OCI-M2 (cell line): ENCODE data around the gene ORAI3.

Experiments used
- DNase-seq: peaks from one replicate; lab custom pipeline; 2025; ENCODE audit not compliant: unreplicated experiment; lab: John Stamatoyannopoulos, UW

ORAI3 gene

DNA sequence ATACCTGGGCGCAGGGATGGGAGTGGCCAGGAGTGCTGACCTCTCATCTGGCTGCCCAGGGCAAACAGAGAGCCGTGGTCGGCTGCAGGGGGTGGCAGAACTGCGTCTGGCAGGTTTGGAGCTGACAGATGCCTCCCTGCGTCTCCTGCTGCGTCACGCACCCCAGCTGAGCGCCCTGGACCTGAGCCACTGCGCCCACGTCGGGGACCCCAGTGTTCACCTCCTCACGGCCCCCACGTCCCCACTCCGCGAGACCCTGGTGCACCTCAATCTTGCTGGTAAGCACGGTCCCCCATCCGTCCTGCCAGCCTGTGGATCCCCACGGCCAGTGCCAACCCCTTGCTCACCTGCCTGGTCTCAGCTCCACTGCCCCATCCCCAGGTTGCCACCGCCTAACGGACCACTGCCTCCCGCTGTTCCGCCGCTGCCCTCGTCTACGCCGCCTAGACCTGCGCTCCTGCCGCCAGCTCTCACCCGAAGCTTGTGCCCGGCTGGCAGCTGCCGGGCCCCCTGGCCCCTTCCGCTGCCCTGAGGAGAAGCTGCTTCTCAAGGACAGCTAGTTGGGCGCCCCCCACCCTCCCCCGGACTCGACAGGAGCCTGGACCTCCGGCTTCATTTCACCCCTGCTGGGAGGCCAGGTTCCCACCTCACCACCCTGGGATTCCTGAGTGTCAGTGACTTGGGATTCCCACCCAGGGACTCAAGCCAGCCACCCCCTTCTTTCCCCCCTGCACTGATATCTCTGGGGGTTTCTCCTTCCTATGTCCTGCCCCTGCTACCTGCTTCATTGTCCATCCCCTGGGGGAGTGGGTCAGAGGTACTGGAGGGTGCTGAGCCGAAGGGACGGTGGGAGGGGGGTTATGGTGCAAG is 2.0 kb upstream of the ORAI3 start:
- DNase-seq: no peak

DNA sequence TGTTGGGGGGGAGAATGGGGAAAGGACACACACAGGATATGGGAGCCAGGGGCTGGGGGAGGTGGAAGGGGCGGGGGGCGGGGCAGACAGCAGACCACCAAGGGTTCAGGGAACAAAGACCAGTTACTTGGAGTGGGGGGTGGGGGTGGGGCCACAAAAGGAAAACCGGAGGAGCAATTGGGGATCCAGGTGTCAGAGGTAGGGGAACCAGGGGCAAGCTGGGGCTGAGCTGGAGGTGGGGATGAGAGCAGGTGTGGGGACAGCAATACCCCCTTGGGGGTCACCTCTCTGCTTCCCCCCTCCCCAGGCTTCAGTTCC is 1.4 kb upstream of the ORAI3 start:
- no peak for DNase-seq

GRCh38 chr16:30947859-30948666 is 805 bp upstream of the ORAI3 start:
- no peak for DNase-seq

GRCh38 chr16:30949650-30950515 is 1.0 kb downstream of the ORAI3 start:
- no peak for DNase-seq

DNA sequence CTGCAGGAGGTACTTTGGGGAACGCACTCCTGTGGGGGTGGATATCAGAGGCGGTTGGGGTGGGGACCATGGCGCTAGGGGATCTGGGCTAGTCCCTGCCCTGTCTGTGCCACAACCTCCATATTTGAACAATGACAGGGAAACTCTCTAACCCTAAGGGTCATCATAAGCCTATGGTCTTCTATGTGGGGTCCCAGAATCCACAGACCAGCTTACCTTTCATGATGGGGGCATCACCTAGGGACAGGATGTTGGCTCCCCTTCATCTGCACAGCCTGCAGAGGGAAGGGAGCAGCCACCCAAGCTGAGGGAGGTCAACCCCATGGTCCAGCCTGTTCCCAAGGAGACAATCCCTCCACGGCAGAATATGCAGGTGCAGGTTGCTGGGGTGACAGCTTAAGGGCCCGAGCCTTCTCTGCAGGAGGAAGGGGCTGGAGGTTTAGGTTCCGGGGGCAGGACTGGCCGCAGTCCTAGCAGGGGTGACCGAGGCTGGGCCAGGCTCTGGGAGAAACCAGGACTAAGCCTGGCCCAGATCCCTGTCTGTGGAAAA is 1.7 kb downstream of the ORAI3 start:
- DNase-seq: no peak

DNA sequence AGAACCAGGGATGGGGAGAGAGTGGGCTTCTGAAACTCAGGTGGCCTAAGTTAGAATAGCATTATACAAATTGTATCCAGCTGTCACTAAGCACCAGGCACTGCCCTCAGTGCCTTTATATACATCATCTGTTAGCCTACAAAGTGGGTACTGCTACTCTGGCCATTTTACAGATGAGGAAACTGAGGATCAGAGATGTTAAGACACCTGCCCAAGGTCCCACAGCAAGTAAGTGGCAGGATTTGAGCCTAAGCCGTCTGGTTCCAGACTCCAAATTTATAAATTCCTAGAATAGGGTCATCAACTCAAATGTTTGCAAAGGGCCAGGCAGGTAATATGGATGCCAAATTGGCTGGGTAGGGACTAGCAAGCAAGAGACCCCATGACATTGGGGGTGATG is 2.3 kb downstream of the ORAI3 start:
- no peak for DNase-seq

- DNase-seq: no peak
Observed at GRCh38 chr16:30951750-30952149, 2.9 kb downstream of the ORAI3 start.

DNA sequence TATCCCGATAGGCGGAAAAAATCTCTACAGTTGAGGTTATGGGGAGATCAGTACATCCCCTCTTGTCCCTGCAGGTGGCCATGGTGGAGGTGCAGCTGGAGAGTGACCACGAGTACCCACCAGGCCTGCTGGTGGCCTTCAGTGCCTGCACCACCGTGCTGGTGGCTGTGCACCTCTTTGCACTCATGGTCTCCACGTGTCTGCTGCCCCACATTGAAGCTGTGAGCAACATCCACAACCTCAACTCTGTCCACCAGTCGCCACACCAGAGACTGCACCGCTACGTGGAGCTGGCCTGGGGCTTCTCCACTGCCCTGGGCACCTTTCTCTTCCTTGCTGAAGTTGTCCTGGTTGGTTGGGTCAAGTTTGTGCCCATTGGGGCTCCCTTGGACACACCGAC is 4.2 kb downstream of the ORAI3 start:
- no peak for DNase-seq

DNA sequence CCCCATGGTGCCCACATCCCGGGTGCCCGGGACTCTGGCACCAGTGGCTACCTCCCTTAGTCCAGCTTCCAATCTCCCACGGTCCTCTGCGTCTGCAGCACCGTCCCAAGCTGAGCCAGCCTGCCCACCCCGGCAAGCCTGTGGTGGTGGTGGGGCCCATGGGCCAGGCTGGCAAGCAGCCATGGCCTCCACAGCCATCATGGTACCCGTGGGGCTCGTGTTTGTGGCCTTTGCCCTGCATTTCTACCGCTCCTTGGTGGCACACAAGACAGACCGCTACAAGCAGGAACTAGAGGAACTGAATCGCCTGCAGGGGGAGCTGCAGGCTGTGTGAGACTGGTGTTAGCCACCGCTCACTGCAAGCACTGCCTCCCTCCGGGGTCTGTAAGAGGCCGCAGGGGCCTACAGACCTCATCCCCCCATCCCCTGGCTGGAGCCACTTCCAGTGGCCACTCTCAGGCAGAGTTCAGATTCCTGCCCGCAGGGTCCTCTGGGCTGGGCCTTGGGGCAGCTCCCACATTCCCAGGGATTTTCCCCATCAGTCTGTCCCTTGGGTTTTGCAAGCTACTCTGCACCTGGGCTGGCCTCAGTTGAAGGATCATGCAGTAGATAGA is 4.8 kb downstream of the ORAI3 start:
- peak; percentile 49 for DNase-seq

GRCh38 chr16:30954993-30955392 is 6.1 kb downstream of the ORAI3 start:
- DNase-seq: no peak

DNA sequence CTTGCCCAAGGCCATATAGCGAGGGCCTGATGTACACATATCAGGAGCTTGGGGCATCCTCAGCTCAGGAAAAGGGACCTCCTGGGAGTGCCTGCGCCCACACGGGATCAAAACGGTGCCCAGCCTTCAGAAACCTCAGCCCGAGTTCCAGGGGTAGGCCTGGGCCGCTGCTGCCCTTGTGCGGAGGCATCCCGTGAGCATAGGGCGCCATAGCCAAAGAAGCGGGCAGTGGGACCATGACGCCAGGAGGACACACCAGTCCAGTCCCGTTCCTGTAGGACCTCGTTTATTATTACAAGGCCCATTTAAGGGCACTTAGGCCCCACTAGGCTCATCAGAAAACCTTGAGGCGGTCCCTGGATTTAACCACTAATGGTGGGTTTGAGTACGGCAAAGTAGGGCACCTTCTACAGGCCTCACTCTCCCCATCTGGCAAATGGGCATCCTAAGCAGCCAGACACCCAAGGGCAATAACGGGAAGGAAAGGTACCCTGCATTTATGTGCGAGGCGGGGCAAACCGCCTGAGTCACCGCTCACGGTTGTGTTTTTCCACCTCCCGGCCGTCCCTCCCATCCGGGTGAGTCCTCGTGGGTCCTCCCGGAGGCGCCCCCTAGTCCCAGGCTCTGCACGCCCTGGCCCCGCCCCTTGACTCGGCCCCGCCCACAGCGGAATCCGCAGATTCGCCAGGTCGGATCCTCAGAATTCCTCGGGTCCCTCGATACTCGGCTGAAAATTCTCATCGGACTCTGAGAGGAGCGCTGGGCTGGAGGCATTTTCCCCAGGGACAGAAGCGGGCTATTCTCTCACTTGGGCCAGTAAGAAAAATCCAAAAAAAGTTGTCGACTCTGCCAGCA is 8.0 kb downstream of the ORAI3 start:
- DNase-seq: no peak

- DNase-seq: peak; percentile 35
Observed at GRCh38 chr16:30957456-30958174, 8.7 kb downstream of the ORAI3 start, which contains the start of gene SETD1A. SETD1A (plus strand) TSS chr16:30957754; CDS start chr16:30958732, 978 bp downstream.

DNA sequence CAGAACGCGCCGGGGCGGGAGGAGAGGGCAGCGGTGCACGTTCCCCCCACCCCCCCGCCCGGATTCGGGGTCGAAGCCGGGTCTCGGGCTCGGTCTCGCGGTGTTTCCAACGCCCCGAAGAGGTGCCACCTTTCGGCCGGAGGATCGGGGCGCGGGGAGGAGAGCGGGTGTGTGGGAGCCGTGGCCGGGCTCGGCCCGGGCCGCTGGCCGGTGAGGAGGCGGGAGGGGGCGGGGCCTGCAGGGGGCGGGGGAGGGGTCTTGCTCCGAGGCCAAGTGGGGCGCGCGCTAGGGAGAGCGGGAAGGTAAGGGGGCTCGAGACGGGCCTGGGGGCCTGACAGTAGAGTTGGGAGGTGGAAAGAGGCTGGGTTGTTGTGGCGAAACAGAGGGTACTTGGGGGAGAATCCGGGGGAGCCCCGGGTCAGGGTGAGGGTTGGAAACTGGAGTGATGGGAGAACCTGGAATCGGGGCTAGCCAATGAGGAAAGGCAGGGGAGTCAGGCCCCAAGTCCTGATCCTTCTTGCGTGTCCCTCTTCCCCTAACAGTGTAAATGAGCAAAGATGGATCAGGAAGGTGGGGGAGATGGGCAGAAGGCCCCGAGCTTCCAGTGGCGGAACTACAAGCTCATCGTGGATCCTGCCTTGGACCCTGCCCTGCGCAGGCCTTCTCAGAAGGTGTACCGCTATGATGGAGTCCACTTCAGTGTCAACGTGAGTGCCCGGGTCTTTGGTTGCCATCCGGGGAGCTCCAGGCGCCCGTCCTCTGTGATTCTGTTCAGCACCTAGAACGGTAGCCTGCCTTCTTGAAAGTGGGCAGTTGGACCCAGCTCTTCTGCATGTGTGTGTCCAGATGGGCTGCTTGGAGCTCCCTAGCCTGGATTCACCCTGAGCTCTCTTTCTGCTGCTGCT is 9.6 kb downstream of the ORAI3 start:
- DNase-seq: no peak

DNA sequence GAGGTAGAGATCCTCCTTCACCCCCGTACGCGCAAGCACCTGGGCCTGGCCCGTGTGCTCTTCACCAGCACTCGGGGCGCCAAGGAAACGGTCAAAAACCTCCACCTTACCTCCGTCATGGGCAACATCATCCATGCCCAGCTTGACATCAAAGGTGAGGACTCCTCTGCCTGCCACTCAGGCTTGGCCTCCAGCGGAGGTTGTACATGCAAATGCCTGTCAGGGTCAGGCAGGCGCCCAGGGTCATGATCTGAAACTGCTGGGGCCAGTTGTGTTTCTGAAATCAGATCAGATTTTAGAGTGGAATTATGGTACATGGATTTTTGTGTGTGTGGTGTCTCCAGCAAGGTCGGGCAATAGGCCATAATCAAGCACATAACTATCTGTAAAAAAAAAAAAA is 12.5 kb downstream of the ORAI3 start:
- no peak for DNase-seq

- no peak for DNase-seq
Observed at GRCh38 chr16:30963925-30964511, 15.2 kb downstream of the ORAI3 start.

- DNase-seq: no peak
Observed at GRCh38 chr16:30964574-30965226, 15.8 kb downstream of the ORAI3 start.

GRCh38 chr16:30965436-30965835 is 16.6 kb downstream of the ORAI3 start:
- DNase-seq: no peak
